Breast epithelium (tissue), 3 donors: ENCODE results near the gene MAJIN.

Source experiments
- POLR2AphosphoS5 ChIP-seq, 3 donors: sonication (generic); formaldehyde crosslinking; IDR thresholded peaks; one replicate each; pipeline ENCODE4 v1.6.1; 2017; ENCODE audit warnings: antibody characterized with exemption in 3 of 3
- TF ChIP-seq, protein P1 (sequence below), 3 donors: fragments of 450-650 bp; IDR thresholded peaks; one replicate each; pipeline ENCODE4 v1.5.1; 2016 to 2017; ENCODE audit warnings: antibody characterized with exemption in 3 of 3, mild to moderate bottlenecking in 3 of 3, moderate library complexity in 3 of 3

DNA sequence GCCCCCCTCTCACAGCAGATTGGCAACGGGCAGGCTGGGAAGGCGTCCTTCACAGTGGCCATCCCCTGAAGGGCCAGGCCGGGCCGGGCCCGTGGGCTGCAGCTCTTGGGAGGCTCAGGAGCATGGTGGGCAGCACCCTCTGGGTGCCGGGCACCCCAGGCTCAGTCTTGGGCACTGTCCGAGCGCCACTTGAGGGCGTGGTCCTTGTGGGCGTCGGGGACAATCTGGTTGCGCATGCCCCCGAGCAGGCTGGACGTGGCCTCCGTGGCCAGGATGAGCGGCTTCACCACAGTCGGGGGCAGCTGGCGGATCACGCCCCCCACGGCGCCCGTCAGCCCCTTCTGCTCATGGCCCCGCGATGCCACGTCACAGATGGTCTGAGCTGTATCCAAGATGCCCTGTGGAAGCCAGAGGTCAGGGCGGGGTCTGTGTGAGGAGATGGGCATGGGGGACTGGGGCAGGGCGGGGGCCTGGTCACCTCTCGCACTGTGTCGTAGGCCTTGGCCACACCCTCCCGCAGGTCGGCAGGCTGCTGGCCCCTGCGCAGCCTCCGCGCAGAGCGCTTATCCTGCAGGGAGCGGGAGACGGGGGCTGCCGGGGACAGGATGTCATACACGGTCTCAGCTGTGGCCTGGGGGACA is 77.0 kb downstream of the MAJIN start:
- TF ChIP-seq, protein P1, sequence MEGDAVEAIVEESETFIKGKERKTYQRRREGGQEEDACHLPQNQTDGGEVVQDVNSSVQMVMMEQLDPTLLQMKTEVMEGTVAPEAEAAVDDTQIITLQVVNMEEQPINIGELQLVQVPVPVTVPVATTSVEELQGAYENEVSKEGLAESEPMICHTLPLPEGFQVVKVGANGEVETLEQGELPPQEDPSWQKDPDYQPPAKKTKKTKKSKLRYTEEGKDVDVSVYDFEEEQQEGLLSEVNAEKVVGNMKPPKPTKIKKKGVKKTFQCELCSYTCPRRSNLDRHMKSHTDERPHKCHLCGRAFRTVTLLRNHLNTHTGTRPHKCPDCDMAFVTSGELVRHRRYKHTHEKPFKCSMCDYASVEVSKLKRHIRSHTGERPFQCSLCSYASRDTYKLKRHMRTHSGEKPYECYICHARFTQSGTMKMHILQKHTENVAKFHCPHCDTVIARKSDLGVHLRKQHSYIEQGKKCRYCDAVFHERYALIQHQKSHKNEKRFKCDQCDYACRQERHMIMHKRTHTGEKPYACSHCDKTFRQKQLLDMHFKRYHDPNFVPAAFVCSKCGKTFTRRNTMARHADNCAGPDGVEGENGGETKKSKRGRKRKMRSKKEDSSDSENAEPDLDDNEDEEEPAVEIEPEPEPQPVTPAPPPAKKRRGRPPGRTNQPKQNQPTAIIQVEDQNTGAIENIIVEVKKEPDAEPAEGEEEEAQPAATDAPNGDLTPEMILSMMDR (IDR thresholded peaks at IDR 0.05) = no peak
- TF ChIP-seq POLR2AphosphoS5 (IDR thresholded peaks at IDR 0.05) = no peak
